ENCODE measurements around the gene NEK6.
A peak's percentile ranks its signal among the peaks of the same experiment; 100 is the strongest.

NEK6 gene

DNA sequence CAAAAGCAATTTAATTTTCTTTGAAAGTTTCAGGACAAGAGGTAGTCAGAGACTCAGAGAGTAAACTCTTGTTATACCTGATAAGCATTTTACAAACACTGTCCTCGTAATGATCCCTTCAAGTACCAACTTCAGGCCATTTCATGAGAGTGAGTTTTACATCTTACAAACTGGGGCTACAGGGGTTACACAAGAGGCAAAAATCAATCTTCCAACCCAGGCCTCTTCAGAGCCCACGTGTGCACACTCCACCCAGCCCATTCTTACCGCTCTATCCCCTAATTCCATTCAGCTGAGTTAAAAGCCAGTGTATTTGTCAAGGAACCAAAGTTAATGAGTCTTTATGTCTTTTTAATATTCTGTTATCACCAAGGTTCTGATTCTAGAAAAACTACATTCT lies 110.9 kb downstream of the NEK6 start:
- no peak for DNase-seq (ENCODE audit: low read depth in 1 of 2, low spot score in 1 of 2)
- TF ChIP-seq, protein P1, sequence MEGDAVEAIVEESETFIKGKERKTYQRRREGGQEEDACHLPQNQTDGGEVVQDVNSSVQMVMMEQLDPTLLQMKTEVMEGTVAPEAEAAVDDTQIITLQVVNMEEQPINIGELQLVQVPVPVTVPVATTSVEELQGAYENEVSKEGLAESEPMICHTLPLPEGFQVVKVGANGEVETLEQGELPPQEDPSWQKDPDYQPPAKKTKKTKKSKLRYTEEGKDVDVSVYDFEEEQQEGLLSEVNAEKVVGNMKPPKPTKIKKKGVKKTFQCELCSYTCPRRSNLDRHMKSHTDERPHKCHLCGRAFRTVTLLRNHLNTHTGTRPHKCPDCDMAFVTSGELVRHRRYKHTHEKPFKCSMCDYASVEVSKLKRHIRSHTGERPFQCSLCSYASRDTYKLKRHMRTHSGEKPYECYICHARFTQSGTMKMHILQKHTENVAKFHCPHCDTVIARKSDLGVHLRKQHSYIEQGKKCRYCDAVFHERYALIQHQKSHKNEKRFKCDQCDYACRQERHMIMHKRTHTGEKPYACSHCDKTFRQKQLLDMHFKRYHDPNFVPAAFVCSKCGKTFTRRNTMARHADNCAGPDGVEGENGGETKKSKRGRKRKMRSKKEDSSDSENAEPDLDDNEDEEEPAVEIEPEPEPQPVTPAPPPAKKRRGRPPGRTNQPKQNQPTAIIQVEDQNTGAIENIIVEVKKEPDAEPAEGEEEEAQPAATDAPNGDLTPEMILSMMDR (IDR thresholded peaks at IDR 0.05; ENCODE audit: insufficient read depth, low read length): no peak
- TF ChIP-seq POLR2AphosphoS5 (IDR thresholded peaks at IDR 0.05; ENCODE audit: low read depth) (no peak), GABPA (IDR thresholded peaks at IDR 0.05; ENCODE audit: low read depth) (no peak), SPI1 (IDR thresholded peaks at IDR 0.05; ENCODE audit: borderline replicate concordance, low read depth) (no peak)
- TF ChIP-seq, protein P2, sequence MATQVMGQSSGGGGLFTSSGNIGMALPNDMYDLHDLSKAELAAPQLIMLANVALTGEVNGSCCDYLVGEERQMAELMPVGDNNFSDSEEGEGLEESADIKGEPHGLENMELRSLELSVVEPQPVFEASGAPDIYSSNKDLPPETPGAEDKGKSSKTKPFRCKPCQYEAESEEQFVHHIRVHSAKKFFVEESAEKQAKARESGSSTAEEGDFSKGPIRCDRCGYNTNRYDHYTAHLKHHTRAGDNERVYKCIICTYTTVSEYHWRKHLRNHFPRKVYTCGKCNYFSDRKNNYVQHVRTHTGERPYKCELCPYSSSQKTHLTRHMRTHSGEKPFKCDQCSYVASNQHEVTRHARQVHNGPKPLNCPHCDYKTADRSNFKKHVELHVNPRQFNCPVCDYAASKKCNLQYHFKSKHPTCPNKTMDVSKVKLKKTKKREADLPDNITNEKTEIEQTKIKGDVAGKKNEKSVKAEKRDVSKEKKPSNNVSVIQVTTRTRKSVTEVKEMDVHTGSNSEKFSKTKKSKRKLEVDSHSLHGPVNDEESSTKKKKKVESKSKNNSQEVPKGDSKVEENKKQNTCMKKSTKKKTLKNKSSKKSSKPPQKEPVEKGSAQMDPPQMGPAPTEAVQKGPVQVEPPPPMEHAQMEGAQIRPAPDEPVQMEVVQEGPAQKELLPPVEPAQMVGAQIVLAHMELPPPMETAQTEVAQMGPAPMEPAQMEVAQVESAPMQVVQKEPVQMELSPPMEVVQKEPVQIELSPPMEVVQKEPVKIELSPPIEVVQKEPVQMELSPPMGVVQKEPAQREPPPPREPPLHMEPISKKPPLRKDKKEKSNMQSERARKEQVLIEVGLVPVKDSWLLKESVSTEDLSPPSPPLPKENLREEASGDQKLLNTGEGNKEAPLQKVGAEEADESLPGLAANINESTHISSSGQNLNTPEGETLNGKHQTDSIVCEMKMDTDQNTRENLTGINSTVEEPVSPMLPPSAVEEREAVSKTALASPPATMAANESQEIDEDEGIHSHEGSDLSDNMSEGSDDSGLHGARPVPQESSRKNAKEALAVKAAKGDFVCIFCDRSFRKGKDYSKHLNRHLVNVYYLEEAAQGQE (IDR thresholded peaks at IDR 0.05; ENCODE audit: insufficient replicate concordance, low read depth): no peak
- Histone ChIP-seq H3K27ac (replicated peaks) (peak overlapping the region; percentile 55), H3K4me3 (replicated peaks; ENCODE audit: insufficient read depth, low read length) (no peak overlapping the region), H3K27me3 (ENCODE audit: insufficient read depth, poor library complexity, severe bottlenecking) (no peaks in the 10 kb centered on the region)

DNA sequence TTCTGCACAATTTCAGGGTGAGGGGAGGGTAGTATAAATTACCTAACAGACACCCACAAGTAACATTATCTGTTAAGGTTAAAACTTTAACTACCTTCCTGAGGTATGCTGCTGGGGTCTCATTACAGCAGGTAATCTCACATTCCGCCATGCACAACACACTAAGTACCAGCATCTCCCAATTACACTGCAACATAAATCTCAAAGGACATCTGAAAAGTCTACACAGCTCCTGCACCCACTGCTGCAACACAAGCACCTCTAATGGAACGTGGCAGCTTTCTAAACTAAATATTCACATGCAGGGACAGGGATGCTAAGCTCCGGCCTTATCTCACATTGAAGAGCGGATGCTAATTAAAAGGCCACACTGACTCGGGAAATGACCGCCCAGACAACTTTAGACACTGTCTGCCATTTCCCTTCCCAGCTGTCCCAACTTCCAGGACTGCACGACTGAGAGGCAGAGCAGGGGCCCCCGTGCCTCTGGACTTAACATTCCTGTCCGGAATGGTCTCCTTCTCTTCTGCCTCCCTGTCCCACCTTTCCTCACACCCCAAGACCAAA lies 111.6 kb downstream of the NEK6 start:
- Histone ChIP-seq H3K4me3 (replicated peaks; ENCODE audit: insufficient read depth, low read length) (no peak overlapping the region), H3K27ac (replicated peaks) (peak overlapping the region; percentile 55), H3K27me3 (ENCODE audit: insufficient read depth, poor library complexity, severe bottlenecking) (no peaks in the 10 kb centered on the region)
- TF ChIP-seq SPI1 (IDR thresholded peaks at IDR 0.05; ENCODE audit: borderline replicate concordance, low read depth) (no peak), GABPA (IDR thresholded peaks at IDR 0.05; ENCODE audit: low read depth) (no peak), POLR2AphosphoS5 (IDR thresholded peaks at IDR 0.05; ENCODE audit: low read depth) (no peak)
- TF ChIP-seq, protein P2 (IDR thresholded peaks at IDR 0.05; ENCODE audit: insufficient replicate concordance, low read depth): no peak
- TF ChIP-seq, protein P1 (IDR thresholded peaks at IDR 0.05; ENCODE audit: insufficient read depth, low read length): no peak
- DNase-seq (ENCODE audit: low read depth in 1 of 2, low spot score in 1 of 2): no peak

DNA sequence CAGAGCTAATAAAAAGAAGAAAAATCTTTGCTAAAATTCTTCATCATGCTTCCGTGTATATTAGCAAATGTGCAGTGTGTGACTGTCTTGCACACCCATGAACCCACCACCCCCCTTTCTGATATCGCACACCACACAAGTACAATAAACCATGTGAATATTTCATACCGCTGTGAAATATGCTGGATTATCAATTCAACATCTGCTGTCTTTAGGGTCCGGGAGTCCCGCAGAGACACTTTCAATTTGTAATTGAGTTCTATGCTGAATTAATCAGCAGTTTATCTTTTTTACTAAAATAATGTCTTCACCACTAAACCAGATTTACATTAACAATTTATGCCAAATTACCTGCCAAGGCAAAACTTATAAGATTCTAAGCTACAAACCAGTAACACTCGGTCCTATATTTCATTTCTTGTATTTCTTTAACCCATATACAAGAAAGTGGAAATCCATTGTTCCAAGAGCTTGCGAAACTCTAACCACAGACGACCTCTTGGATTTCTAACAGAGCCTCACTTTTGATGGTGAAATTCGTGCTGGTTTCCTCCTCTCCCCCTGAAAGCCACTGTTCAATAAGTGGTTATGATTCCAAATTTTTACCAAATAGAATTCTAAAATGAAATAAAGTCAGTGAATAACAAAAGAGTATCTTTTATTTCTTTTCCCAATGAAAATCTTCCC lies 113.3 kb downstream of the NEK6 start:
- H3K27me3 ChIP-seq (ENCODE audit: insufficient read depth, poor library complexity, severe bottlenecking): no peaks in the 10 kb centered on the region
- peak; percentile 52 to 71 for DNase-seq (ENCODE audit: low read depth in 1 of 2, low spot score in 1 of 2)
- TF ChIP-seq, protein P1 (IDR thresholded peaks at IDR 0.05; ENCODE audit: insufficient read depth, low read length): no peak
- TF ChIP-seq POLR2AphosphoS5 (IDR thresholded peaks at IDR 0.05; ENCODE audit: low read depth) (no peak), GABPA (IDR thresholded peaks at IDR 0.05; ENCODE audit: low read depth) (no peak), SPI1 (IDR thresholded peaks at IDR 0.05; ENCODE audit: borderline replicate concordance, low read depth) (no peak)
- TF ChIP-seq, protein P2 (IDR thresholded peaks at IDR 0.05; ENCODE audit: insufficient replicate concordance, low read depth): no peak

More for the DNA sequence above, 113.3 kb downstream of the NEK6 start:
- Histone ChIP-seq H3K27ac (replicated peaks) (peak overlapping the region; percentile 70), H3K4me3 (replicated peaks; ENCODE audit: insufficient read depth, low read length) (0 out of 2 replicates have a peak overlapping the region, but pooled peaks have one; percentile 3)
